GM21381 (cell line): ENCODE measurements around the gene CXCL14.

Experiments
- ATAC-seq: cut with Tn5 transposase; IDR thresholded peaks from one replicate; pipeline ENCODE4 v1.9.1; 2021; ENCODE audit warnings: mild to moderate bottlenecking, moderate library complexity; ENCODE audit not compliant: unreplicated experiment

CXCL14 gene

DNA sequence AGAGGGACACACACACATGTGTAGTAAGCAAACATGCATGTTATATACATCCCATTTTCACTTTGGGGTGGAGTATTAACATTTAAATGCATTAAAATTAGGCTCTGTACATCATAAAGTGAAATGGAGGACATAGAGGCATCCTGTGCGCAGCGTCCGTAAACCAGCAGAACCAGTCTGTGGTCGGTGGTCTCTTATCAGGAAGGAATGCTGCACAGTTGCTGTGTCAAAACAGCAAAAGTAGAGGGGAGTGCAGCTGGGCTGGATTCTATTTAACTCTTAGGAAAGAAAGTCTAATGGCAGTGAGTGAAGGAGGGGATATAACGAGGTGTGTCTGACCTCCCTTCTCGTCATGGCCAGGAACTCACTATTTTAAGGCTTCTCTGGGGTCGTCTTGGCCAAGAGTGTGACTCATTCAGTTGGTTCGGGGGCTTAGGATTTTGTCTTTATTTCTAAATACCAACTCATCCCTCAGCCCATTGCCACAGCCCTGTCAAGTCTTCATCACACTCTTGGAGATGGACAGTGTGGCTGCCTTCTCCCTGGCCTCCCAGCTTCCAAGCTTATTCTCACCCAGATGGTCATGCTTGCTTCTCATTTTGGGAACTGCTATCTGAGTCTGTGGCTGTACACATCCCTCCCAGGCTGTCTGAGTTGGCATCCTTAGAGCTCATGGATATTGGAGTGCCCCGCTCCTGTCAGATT is 20.1 kb upstream of the CXCL14 start:
- ATAC-seq, result no peak

DNA sequence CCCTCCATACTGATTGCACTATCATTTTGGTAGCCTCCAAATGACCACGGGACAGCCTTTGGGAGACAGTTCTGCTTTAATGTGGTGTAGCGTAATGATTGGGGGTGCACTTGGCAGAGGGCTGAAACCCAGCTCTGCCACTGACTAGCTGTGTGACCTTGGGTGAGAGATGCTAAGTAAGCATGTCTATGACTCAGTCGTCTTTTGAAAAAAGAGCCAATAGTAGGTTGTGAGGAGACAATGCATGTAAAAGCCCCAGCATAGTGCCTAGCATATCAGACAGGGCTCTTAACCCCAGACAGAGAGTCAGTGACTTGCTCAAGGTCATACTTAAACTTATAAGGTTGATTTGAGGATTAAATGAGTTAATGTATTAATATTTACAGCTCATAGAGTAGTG is 18.0 kb upstream of the CXCL14 start:
- ATAC-seq, result no peak

DNA sequence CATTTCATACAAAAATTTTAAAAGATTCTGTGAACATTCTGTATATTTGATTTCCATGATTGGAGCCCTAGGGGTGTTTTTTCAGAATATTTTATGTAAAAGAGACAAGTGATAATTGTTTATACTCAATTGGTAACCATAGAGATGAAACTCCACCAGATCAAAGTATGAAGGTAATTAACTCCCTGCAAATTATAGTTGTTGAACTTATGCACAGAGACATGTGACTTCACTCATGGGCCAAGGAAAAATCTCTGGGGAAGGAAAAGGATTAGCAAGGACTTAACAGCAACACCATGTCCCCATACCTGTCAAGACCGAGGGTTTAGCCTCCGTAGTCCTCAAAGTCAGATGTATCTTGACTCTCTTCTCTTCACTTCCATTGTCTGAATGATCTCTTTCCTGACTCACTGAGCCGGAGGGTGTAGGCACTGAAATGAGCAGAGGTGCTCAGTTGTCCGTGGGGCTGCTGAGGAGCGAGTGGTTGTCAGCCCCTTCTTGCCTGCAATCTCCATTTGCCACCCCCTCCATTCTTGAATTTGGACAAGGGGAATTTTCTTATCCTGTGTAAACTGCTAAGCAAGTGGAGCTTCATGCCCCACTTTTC is 17.5 kb upstream of the CXCL14 start:
- no peak for ATAC-seq

DNA sequence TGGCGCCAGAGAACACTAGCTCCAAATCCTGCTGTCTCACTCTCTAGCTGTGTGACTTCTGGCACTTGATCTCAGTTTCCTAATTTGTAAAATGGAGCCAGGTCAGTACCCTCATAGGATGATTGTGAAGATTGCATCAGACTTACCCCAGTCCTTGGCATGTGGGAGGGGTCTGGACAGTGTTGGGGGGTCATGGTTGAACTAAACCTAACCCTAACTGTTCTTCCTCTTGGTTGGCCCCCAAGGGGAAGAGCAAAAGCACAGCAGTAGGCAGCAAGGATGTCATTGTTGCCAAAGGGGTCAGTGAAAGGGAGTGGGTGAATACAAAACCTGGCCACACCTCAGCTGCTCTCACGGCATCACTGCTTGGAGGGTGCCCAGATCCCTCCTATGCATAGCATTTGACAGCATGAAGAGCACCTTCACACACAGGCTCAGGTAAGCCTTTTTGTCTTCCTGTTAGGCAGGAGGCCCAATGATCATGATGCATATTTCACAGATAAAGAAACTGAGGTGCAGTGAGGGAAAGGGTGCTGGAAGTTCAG is 15.7 kb upstream of the CXCL14 start:
- no peak for ATAC-seq

DNA sequence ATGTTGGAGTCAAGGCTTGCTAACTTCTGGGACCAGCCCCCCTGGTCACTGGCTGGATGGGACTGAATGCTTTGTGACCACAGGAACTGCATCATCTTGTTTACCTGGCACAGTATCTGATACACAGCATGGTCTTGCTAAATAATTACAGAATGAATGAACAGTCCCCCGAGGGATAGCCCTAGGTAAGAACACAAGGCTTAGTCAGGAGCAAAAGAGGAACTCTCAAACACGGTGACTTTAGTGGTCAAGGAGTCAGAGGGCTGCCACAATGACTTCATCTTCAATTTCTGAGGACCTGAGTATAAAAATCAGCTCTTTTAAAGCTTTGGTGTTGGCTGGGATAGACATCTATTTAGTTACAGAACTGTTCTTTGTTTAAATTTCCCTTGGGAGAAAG is 15.1 kb upstream of the CXCL14 start:
- no peak for ATAC-seq

DNA sequence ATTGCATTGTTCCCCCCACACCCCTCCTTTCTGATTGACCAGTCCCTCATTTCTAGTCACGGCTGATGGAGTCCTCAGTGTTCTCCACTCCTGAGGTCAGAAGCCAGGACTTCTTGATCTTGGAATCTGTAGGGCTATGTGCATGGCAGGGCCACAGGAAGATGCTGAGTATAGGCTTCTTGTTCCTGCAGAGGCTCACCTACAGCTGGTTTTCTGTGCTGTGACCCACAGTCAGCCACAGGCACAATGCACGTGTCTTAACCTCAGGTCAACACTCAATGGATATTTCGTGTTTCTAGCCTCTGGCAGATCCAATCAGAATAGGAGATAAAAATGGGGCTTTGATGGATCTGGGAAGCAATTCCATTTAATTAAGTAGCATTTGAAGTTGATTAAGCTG is 14.3 kb upstream of the CXCL14 start:
- ATAC-seq, result no peak

DNA sequence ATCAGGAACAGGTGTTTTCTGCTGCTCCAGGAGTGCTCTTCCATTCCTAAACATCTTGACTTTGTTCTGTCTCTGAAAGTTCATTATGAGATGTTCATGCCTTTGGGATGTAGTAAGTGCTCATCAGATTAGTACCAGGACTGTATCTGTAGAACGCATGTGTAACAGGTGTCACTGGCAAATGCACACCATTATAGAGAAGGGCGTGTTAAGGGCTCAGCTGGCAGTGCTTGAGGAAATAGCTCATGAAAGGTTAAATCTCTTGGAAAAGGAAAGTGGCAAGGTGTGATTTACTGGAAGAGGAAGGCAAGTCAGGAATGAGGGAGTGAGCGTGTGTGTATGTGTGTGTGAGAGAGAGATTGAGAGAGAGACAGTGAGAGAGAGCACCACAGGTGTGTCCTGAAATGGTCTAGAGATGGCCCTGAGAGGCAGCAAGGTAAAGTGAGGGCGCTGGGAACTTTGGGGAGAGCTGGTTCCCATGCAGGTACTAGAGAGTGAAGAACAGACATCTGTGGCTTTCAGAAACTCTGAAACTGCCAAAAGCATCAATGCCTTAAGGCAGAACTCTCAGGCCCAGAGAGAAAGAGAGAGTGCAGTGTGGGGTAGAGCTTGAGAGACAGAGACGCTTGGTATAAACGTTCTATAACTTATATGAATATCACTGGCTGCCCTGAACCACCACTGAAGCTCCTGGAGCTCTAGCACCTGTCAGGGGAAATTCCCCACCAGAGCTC is 13.7 kb upstream of the CXCL14 start:
- no peak for ATAC-seq

DNA sequence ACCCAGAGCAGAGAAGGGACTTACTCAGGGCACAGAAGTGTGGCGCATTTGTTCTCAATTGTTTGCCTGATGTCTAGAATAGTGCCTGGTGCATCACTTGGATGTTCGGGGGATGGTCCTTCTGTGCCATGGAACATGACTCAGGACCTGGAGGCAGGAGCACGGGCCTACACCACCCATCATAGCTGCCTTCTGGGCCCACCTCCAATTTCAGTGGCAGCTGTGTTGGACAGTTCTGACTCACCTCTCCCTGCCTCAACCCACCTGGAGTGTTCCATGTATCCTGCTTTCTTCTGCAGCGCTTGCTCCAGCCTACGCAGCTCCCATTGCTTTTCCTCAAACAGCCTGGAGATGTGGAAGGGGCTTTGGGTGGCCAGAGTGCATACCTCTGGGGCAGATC is 12.5 kb upstream of the CXCL14 start:
- no peak for ATAC-seq

DNA sequence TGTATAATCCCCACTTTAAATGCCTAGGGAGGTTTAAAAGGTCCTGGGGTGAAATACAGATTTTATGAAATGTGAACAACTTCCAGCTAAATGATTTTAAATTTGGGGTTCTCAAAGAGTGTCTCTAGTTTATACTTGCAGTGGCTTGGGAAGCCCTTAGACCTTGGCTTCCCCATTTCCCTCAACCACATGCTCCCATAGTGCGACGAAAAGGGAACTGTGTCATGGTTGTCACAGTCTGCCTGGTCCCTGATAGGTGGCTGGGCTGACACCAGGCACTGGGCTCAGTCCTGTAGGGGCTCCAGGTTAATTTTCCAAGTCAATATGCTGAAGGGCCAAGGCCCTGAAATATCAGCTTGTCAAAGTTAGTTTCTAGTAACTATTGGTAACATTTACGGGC is 10.4 kb upstream of the CXCL14 start:
- ATAC-seq, result no peak

- ATAC-seq, result no peak
Observed at GRCh38 chr5:135587721-135588663, 9.2 kb upstream of the CXCL14 start.

GRCh38 chr5:135584918-135585317 is 6.1 kb upstream of the CXCL14 start:
- no peak for ATAC-seq

- no peak for ATAC-seq
Observed at GRCh38 chr5:135584276-135584675, 5.5 kb upstream of the CXCL14 start.

GRCh38 chr5:135582099-135582781 is 3.4 kb upstream of the CXCL14 start:
- ATAC-seq, result no peak

GRCh38 chr5:135578305-135578684 is 496 bp downstream of the CXCL14 start:
- ATAC-seq, result no peak

DNA sequence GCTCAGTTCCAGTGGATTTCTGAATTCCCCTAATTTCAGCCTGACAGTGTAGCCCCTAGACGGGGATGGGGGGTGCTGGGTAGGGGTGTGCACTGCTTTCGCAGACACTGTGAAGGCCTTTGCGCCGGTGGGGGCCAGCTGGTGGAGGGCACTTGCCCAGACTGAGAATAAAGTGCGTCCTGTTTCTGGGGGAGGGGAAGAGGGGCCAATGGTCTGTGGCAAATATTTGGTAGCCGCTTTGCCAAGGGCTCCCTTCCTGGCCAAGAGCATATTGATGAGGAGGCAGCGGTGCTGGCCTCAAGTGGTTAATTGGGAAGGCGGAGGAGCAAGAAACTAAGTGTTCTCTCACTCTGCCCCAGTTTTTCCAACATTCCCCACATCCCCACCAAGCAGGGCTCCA is 1.4 kb downstream of the CXCL14 start:
- ATAC-seq, result no peak

DNA sequence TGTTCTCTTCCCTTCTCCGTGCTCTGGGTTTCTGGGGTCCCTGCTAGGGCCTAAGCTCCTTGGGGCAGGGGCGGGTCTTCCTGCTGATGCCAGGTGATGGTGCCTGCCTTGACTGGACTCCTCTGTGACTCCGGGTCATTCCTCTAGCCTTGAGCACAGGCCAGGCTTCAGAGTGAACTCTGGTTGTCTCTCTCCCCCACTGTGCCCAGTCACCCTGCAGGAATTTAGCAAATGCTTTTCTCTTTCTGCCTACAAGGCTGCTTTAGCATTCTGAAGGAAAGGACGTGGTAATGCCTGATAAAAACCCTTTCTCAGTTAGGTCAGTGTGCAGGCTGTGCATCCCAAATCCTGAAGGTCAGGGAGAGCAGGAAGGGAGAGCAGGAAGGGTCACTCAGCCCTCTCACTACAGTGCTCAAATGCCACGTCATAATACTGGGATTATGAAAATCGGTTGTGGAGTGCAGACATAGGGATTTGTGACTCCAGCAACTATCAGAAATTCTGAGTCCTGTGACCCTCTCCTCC is 2.7 kb downstream of the CXCL14 start:
- ATAC-seq, result no peak

DNA sequence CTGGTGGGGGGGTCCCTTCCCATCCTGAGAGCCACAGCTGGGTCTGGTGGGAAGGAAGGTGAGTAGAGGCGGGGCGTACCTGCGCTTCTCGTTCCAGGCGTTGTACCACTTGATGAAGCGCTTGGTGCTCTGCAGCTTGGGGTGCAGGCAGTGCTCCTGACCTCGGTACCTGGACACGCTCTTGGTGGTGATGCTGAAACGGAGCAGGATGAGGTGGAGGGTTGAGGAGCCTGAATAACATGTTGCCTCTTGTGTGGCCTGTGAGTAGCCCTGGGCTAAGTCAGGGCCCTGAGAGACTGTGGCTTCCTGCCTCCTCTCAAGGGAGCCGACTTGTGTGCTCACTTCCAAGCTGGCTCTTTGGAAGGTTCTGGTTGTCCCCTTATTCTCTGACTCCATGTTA is 4.3 kb downstream of the CXCL14 start:
- ATAC-seq, result no peak

DNA sequence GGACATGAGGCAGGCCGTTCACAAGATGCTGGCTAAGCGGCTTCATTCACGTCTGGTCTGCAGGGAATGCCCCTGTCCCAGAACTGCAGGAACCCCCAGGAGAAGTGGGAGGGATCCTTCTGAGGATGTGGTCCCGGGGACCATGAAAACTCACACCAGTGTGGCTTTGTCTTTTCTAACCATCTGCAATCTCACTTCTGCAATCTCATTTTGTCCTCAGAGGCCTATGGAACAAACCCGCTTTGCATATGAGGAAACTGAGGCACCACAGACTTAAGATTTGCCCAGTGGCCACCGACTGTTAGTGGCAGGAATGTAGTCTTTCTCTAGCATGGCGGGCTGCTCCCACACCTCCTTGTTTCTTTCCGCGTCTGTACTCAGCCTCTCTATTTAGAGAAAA is 6.9 kb downstream of the CXCL14 start:
- no peak for ATAC-seq

DNA sequence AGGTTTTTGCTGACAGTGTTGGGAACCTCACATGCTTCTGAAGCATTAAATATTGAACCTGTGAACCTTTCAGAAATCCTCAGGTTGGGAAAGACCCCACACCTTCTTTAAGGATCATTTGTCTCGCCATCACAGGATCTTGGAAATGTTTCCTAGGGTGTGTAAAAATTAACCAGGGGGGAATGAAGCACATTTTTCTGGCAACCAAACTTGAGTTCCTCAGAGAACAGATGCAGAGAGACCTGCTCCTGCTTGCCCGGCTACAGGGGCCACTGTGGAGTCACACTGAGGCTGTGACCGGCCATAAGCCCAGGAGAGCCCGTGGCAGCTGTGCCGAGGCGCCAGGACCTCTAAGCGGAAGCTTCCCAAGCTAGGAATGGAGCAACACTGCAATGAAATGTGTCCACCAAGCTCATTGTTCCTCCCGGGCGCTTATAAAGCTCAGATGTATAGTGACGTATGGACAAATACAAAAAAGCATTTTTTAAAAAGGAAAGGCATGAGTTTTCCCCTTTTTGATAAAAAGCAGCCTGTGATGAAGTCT is 7.7 kb downstream of the CXCL14 start:
- no peak for ATAC-seq

- no peak for ATAC-seq
Observed at GRCh38 chr5:135570453-135570764, 8.4 kb downstream of the CXCL14 start.
